Fibroblast of villous mesenchyme (primary cell): ENCODE measurements around the gene ILF2. TPM values are rescaled to one million over a fixed set of nuclear protein-coding genes. Genes with fewer than 3 reads are reported as not detected.
"Not testable (repeated sequence)": the region's sequence is repeated elsewhere in the genome, so short reads cannot be mapped to it uniquely, and the experiment has no call there.

Experiments used
- DNase-seq: peaks from one replicate; pipeline ENCODE4 v3.0.0-alpha.2; 2010; ENCODE audit warnings: low read depth
- H3K4me3 ChIP-seq: 2 replicates; pipeline ENCODE4 v1.5.1; 2011; ENCODE audit warnings: low read depth, mild to moderate bottlenecking, low read length
- total RNA-seq: library from RNA; depleted of rRNA; stranded (reverse); fragments of >200 nt; gene quantifications from 2 replicates; pipeline ENCODE4 v1.2.3, GENCODE V29; 2012
- TF ChIP-seq, protein P1 (sequence below): IDR thresholded peaks from 2 replicates; pipeline ENCODE4 v1.5.1; 2012; ENCODE audit warnings: low read depth, mild to moderate bottlenecking, low read length; ENCODE audit not compliant: insufficient read depth

ILF2 gene
- total RNA-seq, 1 donor: 213 TPM

DNA sequence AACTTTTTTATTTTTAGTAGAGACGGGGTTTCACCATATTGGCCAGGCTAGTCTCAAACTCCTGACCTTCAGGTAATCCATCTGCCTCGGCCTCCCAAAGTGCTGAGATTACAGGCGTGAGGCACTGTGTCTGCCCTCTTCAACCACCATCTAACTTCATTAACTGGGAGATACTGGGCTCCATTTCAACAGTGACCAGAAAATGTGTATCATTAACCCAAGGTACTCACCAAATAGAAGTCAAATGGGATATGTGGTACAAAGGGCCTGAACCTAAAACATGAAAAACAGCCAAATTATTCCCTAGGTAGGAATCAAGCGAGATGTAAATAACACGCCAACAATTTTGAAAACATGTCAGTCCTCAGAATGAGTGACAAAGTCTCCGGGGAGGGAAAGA is 1.2 kb downstream of the ILF2 start:
- no peak for DNase-seq
- TF ChIP-seq, protein P1, sequence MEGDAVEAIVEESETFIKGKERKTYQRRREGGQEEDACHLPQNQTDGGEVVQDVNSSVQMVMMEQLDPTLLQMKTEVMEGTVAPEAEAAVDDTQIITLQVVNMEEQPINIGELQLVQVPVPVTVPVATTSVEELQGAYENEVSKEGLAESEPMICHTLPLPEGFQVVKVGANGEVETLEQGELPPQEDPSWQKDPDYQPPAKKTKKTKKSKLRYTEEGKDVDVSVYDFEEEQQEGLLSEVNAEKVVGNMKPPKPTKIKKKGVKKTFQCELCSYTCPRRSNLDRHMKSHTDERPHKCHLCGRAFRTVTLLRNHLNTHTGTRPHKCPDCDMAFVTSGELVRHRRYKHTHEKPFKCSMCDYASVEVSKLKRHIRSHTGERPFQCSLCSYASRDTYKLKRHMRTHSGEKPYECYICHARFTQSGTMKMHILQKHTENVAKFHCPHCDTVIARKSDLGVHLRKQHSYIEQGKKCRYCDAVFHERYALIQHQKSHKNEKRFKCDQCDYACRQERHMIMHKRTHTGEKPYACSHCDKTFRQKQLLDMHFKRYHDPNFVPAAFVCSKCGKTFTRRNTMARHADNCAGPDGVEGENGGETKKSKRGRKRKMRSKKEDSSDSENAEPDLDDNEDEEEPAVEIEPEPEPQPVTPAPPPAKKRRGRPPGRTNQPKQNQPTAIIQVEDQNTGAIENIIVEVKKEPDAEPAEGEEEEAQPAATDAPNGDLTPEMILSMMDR: no peak
- peak overlapping the region; percentile 96 for H3K4me3 ChIP-seq

DNA sequence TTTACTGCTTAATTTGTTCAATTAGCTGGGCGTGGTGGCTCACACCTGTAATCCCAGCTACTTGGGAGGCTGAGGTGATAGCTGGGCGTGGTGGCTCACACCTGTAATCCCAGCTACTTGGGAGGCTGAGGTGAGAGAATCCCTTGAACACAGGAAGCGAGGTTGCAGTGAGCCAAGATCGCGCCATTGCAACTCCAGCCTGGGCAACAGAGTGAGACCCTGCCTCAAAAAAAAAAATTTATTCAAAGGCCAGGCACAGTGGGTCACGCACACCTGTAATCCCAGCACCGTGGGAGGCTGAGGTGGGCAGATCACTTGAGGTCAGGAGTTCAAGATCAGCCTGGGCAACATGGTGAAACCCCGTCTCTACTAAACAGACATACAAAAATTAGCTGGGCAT is 2.1 kb downstream of the ILF2 start:
- H3K4me3 ChIP-seq, DNase-seq: not testable (repeated sequence)

DNA sequence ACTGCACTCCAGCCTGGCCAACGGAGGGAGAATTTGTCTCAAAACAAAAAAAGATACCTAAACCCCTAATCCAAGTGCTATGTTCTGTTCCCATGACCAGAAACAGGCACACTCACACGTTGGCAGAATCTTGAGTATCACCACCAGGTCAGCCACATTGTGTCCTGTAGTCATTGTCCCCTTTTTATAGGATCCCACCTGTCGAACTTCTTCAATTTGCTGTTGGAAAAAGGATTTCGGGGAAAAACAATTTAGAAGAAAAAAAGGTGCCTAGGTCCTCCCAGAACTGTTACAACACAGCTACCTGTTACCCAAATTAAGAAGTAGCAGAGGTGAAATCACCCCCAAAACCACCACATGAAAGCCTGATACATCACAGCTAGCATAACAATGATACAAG is 3.4 kb downstream of the ILF2 start:
- no peak overlapping the region for H3K4me3 ChIP-seq
- DNase-seq: no peak
- TF ChIP-seq, protein P1: no peak

DNA sequence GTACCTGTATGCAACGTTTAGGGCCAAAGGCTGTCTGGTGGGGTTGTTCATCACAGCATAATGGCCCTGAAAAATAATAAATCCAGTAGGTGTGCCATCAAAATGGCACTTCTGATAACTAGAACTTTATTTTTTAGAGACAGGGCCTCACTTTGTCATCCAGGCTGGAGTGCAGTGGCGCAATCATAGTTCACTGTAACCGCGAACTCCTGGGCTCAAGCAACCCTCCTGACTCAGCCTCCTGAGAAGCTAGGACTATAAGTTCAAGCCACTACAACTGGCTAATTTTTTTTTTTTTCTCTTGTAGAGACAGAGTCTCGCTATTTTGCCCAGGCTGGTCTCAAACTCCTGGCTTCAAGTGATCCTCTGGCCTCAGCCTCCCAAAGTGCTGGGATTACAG is 7.6 kb downstream of the ILF2 start:
- no peak overlapping the region for H3K4me3 ChIP-seq
- TF ChIP-seq, protein P1: no peak
- peak; percentile 47 for DNase-seq

DNA sequence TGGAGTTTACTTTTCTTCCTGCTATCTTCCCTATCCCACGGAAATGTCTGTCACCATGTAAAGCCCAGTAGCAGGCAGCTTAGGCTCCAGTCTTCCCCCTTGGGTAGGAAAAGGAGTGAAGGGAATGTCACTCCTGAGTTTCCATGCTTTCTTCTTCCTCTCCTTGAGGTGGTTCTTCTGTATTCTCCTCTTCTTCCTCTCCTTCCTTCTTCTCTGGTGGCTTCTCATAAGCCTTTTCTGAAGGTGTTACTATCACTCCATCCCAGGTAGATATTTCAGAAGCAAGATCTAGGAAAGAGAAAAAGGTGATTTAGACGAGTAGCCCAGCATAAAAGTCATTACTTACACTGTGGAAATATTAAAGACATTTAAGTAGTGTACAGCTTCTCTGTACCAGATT is 8.5 kb downstream of the ILF2 start:
- no peak overlapping the region for H3K4me3 ChIP-seq
- TF ChIP-seq, protein P1: no peak
- DNase-seq: no peak

DNA sequence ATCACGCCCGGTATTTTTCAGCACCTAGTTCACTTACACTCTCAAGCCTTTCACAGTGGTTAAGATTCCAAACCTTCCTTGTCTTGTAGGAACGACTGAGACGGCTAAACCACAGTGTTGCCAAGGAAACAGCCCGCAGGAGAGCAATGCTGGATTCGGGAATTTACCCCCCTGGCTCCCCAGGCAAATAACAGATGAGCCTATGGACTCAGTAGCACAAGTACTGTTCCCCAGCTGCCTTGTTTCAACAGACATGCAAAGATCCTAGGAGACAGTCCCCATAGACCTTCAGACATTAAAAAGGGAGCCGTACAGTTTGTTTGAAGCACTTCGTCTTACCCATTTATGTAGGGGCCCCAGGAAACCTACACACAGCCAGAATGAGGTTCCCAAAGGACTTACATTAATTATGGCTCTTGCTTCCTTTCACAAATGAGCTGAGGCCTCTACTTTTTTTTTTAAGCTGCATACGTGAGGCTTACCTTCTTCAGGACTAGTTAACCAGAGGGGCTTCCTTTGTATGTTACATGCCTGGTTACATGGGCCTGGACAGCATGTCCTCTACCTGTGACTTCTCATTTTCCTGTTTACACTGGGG is 9.6 kb downstream of the ILF2 start:
- DNase-seq: no peak
- H3K4me3 ChIP-seq: no peak overlapping the region

DNA sequence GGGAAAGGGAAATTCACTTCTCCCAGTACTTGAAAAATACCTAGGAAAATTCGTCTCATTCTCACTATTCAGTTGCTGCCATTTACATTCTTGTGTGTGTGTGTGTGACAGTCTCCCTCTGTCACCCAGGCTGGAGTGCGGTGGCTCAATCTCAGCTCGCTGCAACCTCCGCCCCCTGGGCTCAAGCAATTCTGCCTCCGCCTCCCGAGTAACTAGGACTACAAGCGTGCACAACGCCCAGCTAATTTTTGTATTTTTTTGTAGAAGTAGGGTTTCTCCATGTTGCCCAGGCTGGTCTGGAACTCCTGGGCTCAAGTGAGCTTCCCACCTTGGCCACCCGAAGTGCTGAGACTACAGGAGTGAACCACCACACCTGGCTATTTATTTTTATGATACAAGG is 11.1 kb downstream of the ILF2 start:
- H3K4me3 ChIP-seq: peak overlapping the region; percentile 90

More for the DNA sequence above, 9.6 kb downstream of the ILF2 start:
- TF ChIP-seq, protein P1: no peak

More for the DNA sequence above, 11.1 kb downstream of the ILF2 start:
- DNase-seq: no peak
- TF ChIP-seq, protein P1: no peak
